Ishikawa (cell line): ENCODE results near the gene UGT8.
A peak's percentile ranks its signal among the peaks of the same experiment; 100 is the strongest.

ENCODE experiments used
- CEBPB ChIP-seq: IDR thresholded peaks from 2 replicates; pipeline ENCODE4 v1.6.1; 2012
- CREB1 ChIP-seq: IDR thresholded peaks from 2 replicates; pipeline ENCODE4 v1.6.1; 2012; ENCODE audit warnings: low read depth
- EGR1 ChIP-seq: IDR thresholded peaks from 2 replicates; pipeline ENCODE4 v1.6.1; 2012
- EP300 ChIP-seq: IDR thresholded peaks from 2 replicates; pipeline ENCODE4 v1.6.1; 2012; ENCODE audit warnings: borderline replicate concordance
- FOXM1 ChIP-seq: IDR thresholded peaks from 2 replicates; pipeline ENCODE4 v1.6.1; 2012; ENCODE audit warnings: low read depth, borderline replicate concordance
- NFIC ChIP-seq: IDR thresholded peaks from 2 replicates; pipeline ENCODE4 v1.6.1; 2012
- RAD21 ChIP-seq: IDR thresholded peaks from 2 replicates; pipeline ENCODE4 v1.6.1; 2012; ENCODE audit warnings: low read depth
- TAF1 ChIP-seq: IDR thresholded peaks from 2 replicates; pipeline ENCODE4 v1.6.1; 2012; ENCODE audit warnings: low read depth, mild to moderate bottlenecking
- TCF12 ChIP-seq: IDR thresholded peaks from 2 replicates; pipeline ENCODE4 v1.6.1; 2012; ENCODE audit warnings: low read depth
- TEAD4 ChIP-seq: IDR thresholded peaks from 2 replicates; pipeline ENCODE4 v1.6.1; 2012
- YY1 ChIP-seq: IDR thresholded peaks from 2 replicates; pipeline ENCODE4 v1.6.1; 2012; ENCODE audit warnings: low read depth
- ZBTB7A ChIP-seq: IDR thresholded peaks from 2 replicates; pipeline ENCODE4 v1.6.1; 2012; ENCODE audit warnings: low read depth
- TF ChIP-seq, protein P1 (sequence below): IDR thresholded peaks from 2 replicates; pipeline ENCODE4 v1.6.1; 2012; ENCODE audit warnings: low read depth, mild to moderate bottlenecking
- TF ChIP-seq, protein P2 (sequence below): IDR thresholded peaks from 2 replicates; pipeline ENCODE4 v1.6.1; 2012
- TF ChIP-seq, protein P3 (sequence below): IDR thresholded peaks from 2 replicates; pipeline ENCODE4 v1.6.1; 2012

Gene UGT8

DNA sequence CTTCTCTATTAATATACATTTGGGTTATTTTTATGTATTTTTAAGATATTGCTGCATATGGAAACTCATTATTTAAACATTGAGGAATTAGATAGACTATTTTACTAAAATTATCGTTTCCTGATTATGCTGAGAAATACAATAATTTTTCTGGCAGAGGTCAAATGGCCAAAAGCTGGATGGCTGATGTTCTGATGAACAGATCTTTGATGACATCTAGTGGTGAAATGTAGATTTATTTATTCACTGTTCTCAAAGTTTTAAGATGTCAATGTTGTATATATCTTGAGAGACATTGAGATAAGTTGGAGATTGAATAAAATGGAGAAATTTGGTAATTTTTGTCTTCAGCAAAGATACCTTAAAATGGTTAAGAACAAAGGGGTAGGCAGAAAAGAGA, 96.2 kb downstream of the UGT8 start:
- TF ChIP-seq YY1: no peak
- peak; percentile 80 for TF ChIP-seq RAD21

DNA sequence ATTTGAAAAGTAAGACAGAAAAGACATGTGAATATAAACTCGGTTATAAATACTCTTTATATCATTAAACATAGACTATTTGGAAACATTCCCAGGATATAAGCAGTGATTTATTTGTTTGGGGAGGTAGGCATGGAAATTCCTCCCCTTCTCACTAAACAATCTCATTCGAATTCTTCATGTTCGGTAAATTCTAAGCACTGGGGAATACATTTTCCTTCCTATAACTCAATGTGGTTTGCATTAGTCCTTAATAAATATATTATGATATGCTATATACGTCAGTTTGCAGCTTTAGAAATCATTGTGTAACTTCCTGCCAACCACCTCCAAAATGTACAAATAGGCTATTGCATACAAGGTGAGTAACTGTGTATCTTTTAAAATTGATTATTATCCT, 99.6 kb downstream of the UGT8 start:
- TF ChIP-seq CREB1: no peak
- TF ChIP-seq EGR1: no peak
- TF ChIP-seq TAF1: no peak
- no peak for TF ChIP-seq CEBPB
- TF ChIP-seq NFIC: no peak
- no peak for TF ChIP-seq ZBTB7A
- TF ChIP-seq TCF12: no peak
- TF ChIP-seq FOXM1: no peak
- TF ChIP-seq TEAD4: no peak
- TF ChIP-seq YY1: no peak
- TF ChIP-seq, protein P1, sequence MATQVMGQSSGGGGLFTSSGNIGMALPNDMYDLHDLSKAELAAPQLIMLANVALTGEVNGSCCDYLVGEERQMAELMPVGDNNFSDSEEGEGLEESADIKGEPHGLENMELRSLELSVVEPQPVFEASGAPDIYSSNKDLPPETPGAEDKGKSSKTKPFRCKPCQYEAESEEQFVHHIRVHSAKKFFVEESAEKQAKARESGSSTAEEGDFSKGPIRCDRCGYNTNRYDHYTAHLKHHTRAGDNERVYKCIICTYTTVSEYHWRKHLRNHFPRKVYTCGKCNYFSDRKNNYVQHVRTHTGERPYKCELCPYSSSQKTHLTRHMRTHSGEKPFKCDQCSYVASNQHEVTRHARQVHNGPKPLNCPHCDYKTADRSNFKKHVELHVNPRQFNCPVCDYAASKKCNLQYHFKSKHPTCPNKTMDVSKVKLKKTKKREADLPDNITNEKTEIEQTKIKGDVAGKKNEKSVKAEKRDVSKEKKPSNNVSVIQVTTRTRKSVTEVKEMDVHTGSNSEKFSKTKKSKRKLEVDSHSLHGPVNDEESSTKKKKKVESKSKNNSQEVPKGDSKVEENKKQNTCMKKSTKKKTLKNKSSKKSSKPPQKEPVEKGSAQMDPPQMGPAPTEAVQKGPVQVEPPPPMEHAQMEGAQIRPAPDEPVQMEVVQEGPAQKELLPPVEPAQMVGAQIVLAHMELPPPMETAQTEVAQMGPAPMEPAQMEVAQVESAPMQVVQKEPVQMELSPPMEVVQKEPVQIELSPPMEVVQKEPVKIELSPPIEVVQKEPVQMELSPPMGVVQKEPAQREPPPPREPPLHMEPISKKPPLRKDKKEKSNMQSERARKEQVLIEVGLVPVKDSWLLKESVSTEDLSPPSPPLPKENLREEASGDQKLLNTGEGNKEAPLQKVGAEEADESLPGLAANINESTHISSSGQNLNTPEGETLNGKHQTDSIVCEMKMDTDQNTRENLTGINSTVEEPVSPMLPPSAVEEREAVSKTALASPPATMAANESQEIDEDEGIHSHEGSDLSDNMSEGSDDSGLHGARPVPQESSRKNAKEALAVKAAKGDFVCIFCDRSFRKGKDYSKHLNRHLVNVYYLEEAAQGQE: no peak
- TF ChIP-seq, protein P2, sequence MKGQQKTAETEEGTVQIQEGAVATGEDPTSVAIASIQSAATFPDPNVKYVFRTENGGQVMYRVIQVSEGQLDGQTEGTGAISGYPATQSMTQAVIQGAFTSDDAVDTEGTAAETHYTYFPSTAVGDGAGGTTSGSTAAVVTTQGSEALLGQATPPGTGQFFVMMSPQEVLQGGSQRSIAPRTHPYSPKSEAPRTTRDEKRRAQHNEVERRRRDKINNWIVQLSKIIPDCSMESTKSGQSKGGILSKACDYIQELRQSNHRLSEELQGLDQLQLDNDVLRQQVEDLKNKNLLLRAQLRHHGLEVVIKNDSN: no peak
- TF ChIP-seq RAD21: no peak
- TF ChIP-seq, protein P3, sequence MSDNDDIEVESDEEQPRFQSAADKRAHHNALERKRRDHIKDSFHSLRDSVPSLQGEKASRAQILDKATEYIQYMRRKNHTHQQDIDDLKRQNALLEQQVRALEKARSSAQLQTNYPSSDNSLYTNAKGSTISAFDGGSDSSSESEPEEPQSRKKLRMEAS: no peak
- TF ChIP-seq EP300: no peak

DNA sequence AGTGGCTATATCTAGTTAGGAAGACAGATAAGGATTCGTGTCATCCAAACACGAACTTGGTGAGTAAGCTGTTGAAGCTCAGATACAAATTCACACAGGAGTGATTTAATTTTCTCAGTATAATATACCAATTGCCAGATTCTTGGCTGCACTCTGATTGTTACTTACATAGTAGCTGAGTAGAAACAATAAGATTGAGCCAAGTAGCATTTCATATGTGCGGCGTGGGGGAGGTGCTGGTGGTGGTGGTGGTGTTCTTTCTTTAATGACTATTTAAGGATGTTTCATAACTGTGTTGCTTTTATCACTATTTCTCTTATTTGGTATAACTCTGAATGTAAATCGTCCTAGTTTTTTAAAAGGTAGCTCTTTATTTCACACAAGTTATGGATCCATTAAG, 102.9 kb downstream of the UGT8 start:
- TF ChIP-seq CEBPB (no peak), CREB1 (no peak), RAD21 (no peak), TEAD4 (no peak), FOXM1 (no peak), TAF1 (no peak), EP300 (no peak)
- TF ChIP-seq, protein P3: no peak

DNA sequence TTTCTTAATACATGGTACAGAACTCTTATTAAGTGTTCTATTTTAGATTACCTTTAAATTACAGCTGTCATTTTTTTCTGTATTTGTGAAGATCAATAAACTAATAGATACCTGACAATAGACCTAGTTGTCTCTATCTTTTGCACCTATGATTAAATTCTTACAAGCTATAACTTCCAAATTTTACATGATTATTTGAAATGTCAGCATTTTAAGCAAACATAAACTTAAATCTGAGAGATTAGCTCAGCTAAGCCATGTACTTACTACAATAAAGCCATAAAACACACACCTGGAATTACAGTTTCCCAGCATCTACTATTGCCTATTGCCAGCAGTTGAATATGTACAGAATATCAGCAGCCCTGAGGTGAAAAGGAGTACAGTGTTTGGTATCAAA, 118.8 kb downstream of the UGT8 start:
- TF ChIP-seq TEAD4: no peak
- no peak for TF ChIP-seq CREB1
- TF ChIP-seq TAF1: no peak
- TF ChIP-seq, protein P3: no peak
- TF ChIP-seq EP300: no peak
- TF ChIP-seq YY1: no peak
- no peak for TF ChIP-seq NFIC
- no peak for TF ChIP-seq CEBPB
- TF ChIP-seq, protein P1: no peak
- TF ChIP-seq EGR1: no peak
- no peak for TF ChIP-seq ZBTB7A
- TF ChIP-seq, protein P2: no peak
- no peak for TF ChIP-seq FOXM1

DNA sequence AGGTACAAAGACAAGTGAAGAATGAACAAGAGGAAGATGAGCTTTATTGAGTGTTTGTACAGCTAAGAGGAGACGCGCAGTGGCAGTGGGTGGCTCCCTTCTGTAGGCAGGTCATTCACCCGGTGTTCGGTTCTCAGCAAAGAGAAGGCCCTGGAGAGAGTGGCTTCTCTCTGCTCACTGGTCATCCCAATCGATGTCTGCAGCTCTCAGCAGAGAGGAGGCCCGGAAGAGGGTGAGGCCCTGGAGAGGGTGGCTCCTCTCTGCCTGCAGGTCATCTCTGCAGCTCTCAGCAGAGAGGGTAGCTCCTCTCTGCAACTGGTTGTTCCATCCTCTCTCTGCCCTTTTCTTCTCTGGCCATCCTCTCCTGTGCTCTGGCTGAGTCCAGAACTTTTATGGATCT, 126.5 kb downstream of the UGT8 start:
- no peak for TF ChIP-seq EP300

DNA sequence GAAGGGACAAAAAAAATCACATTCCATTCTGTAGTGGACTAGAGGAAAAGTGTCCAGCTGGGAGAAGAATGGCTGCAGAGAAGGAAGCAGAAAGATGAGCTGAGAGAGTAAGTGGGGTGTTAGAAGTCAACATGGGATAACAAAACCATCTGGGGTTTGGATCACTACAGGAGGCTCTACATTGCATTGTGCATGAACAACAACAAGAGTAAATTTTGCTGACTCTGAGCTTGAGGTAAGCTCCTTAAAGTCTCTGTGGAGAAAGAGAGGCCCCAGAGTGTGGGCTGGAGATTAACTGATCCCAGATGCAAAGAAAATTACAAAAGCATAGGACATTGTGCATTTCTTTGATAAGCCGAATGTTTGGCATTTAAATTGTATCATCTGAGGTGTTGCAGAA, 128.9 kb downstream of the UGT8 start:
- TF ChIP-seq RAD21 (no peak), CEBPB (no peak), EGR1 (no peak), NFIC (no peak), ZBTB7A (no peak), YY1 (no peak), TCF12 (no peak), FOXM1 (no peak), CREB1 (no peak), TAF1 (no peak), EP300 (no peak)
- TF ChIP-seq, protein P3: no peak
- TF ChIP-seq, protein P1: no peak
